IPS-18a (cell line): Measurements from ENCODE around the gene LRPAP1.

Experiments
- H3K27ac ChIP-seq: one replicate; pipeline ENCODE4 v1.5.1; 2013; ENCODE audit warnings: low read length
- H3K27me3 ChIP-seq: one replicate; pipeline ENCODE4 v1.6.1; 2013; ENCODE audit warnings: mild to moderate bottlenecking, low read length; ENCODE audit not compliant: control insufficient read depth, insufficient read depth
- H3K36me3 ChIP-seq: one replicate; pipeline ENCODE4 v1.6.1; 2013; ENCODE audit warnings: low read depth, low read length; ENCODE audit not compliant: control insufficient read depth
- H3K4me1 ChIP-seq: one replicate; pipeline ENCODE4 v1.6.1; 2013; ENCODE audit warnings: low read depth, low read length; ENCODE audit not compliant: control insufficient read depth
- H3K4me3 ChIP-seq: one replicate; pipeline ENCODE4 v1.5.1; 2013; ENCODE audit warnings: low read length
- H3K9ac ChIP-seq: one replicate; pipeline ENCODE4 v1.6.1; 2013; ENCODE audit warnings: mild to moderate bottlenecking, low read length, moderate library complexity
- H3K9me3 ChIP-seq: one replicate; pipeline ENCODE4 v1.6.1; 2013; ENCODE audit warnings: low read depth, low read length; ENCODE audit not compliant: control insufficient read depth

LRPAP1 gene

DNA sequence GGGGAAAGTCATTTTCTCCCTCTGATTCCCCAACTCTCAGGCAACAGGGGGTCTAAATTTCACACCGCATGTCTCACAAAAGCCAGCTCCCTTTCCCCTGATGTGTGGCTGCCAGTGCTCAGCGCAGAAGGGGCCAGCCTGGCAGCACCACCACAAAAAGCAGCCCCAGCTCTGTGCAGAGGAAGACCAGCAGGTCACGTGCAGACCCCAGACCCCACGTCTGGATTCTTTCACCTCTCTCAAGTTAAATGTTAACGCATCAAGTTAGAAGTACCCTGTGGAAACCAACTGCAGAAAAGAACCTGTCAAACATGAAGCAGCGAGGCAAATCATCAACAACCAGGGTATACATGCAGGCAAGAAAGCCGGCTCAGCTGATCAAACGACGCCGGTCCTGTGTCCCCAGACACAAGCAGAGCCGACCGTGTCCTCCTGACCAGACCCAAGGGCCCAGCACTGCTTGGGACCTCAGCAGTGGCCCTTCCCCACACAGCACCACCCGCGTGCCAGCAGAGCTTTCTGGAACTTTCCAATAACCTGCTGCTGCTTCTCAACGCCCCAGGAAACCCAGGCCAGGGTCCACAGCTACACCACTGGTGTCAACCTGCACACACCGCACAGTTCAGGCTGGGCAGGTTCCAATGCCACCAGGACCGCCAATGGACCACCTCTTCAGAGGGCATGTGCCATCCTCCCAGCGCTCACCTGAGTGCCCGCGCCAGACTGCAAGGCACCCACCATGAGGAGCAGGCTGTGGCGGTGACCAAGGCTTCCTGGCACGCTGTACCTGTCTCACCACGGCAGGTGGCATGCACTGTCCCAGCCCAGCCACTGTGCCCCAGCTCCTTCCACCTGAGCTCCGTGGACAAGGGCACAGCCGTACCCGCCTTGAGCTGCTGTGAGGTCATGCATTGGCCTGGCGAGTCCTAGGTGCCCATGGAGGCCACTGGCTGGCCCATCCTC, 4.0 kb downstream of the LRPAP1 start:
- Histone ChIP-seq H3K9me3 (no peaks in the 10 kb centered on the region), H3K36me3 (peaks cover 17% of the 10 kb centered on the region), H3K27me3 (peaks cover 10% of the 10 kb centered on the region), H3K4me3 (no peak overlapping the region), H3K4me1 (peaks cover 6% of the 10 kb centered on the region), H3K9ac (no peak overlapping the region), H3K27ac (no peak overlapping the region)

DNA sequence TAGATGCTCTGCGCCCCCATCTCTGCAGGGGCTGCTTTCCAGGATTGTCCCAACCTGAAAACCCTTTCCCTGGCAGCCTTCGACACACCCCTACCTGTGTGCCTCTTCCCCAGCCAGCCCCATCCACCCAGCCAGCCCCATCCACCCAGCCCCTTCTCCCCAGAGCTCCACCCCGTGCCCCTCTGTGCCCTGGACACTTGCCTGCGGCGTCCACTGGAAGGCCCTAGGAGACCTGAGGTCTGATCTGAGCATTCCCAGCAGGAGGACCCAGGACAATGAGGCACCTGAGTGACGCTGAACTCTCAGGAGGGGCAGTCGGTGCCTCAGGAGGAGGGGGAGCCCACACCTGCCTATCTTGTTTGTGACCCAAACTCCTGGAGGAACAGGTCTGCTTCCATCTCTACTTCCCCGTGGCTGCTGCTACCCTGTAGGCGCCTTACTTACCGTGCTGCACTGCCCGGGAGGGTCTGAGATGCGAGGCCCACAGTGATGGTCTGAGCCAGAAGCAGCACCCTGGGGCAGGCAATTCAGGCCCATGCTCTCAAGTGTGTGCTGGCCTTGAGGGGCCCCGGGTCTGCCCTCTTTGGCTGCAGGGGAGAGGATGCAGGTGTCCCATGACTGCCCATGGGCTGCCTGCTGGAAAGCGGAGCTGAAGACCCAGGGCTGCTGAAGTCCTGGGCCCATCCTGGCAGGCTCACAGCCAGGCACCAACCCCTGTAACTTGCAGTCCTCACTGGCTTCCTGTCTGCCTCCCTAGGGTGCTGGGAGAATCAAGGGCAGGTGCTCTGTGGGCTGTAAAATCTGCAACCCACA, 4.9 kb downstream of the LRPAP1 start:
- Histone ChIP-seq H3K9me3 (no peaks in the 10 kb centered on the region), H3K27me3 (peaks cover 8% of the 10 kb centered on the region), H3K36me3 (peaks cover 22% of the 10 kb centered on the region), H3K27ac (no peak overlapping the region), H3K9ac (no peak overlapping the region), H3K4me3 (no peak overlapping the region), H3K4me1 (peaks cover 5% of the 10 kb centered on the region)

DNA sequence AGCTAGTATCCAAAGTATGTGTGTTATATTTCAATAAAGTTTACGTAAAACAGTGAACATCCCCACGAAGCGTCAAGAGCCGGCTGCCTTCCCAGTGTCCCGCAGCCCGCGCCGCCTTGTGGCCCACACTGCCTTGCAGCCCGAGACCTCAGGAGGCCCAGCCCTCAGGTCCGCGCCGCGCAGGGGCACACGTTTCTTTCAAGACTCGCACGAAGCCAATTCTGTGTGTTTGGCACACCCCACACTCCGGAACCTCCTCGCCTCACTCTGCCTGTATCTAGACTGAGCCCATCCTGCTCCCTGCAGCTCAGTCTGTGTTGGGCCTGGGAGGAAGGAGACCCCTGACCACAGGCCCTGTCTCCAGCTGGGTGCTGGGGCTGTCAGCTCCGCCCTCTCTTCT, 5.8 kb downstream of the LRPAP1 start:
- Histone ChIP-seq H3K27me3 (peaks cover 5% of the 10 kb centered on the region), H3K4me3 (no peak overlapping the region), H3K36me3 (peaks cover 22% of the 10 kb centered on the region), H3K27ac (no peak overlapping the region), H3K4me1 (peaks cover 5% of the 10 kb centered on the region), H3K9me3 (no peaks in the 10 kb centered on the region), H3K9ac (no peak overlapping the region)

DNA sequence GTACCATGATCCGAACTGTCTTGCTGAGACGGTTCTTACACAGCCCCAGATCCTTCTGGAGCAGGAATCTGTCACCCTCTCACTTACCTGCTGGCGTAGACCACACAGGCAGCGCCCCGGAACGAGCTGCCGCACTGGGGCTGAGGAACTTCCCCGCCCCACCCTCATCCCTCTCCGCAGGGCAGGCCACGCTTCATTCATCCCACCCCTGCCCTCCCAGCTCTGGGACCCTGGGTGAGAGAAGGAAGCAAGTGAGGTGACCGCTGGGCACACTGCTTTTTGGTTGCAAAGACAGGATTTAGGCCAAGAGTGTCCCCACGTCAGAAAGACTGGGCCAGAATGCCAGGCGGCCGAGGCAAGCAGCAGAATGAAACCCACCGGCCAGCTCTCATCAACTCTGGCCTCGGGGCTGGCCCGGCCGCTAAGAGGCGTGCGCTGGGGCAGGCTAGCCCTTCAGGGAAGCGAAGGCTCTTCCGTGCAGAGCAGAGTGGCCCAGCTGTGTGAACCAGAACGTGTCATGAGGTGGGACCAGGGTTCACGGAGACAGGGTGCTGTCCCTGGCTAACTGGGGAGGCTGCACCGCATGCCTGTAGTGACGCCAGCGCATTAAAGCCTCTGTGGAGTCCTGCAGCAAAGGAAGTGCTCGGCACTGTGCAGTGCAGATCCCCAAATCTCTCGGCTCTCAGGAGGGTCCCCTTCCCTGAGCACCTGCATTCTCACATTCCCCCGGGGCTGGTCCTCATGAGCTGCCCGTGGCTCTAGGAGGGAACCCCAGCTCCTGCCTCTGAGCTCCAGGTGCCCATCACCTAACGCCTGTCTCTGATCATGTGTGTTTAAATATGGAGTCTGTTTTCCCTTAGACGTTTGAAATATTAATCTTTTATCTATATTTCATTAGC, 6.4 kb downstream of the LRPAP1 start:
- Histone ChIP-seq H3K36me3 (peaks cover 23% of the 10 kb centered on the region), H3K27ac (no peak overlapping the region), H3K27me3 (no peaks in the 10 kb centered on the region)

DNA sequence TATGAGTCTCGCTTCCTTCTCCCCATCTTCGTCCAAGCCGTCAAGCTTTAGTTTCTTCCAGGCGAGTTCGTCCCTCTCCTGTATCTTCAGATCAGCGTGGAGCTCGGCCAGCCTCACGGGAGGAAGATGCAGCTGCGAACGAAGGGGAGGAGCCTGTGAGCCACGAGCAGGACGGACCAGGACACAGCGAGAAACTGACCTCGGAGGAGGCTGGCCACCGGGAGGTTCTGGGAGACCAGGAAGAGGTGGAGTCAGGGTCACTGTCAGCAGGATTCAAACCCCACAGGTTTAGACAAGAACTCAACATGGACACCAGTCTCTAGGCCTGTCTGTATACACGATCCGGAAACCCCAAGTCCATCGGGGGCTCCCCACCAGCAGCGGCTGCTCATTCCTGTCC, 7.3 kb downstream of the LRPAP1 start:
- Histone ChIP-seq H3K4me3 (no peak overlapping the region), H3K27ac (no peak overlapping the region), H3K9me3 (no peaks in the 10 kb centered on the region), H3K36me3 (peaks cover 31% of the 10 kb centered on the region), H3K27me3 (no peaks in the 10 kb centered on the region), H3K9ac (no peak overlapping the region), H3K4me1 (no peaks in the 10 kb centered on the region)

More for the DNA sequence above, 6.4 kb downstream of the LRPAP1 start:
- Histone ChIP-seq H3K9ac (no peak overlapping the region), H3K9me3 (no peaks in the 10 kb centered on the region), H3K4me3 (no peak overlapping the region), H3K4me1 (no peaks in the 10 kb centered on the region)

DNA sequence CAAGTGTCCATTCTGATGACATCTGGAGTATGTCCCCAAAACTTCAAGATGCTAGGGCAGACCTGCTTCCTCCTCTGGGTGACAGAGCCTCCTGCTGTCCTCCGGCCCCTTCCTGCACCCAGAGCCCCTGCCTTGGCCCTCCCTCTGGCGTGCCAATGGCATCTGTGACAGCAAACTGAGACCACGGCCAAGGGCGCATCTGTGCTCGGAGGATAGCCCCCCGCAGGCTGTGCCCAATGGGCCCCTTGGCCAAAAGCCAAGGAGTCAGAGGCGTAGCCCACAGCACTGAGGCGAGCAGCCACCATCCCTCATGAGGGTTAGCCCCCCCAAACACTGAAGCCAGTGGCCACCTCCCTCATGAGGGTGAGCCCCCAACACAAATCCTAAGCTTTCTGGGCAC, 7.9 kb downstream of the LRPAP1 start:
- no peaks in the 10 kb centered on the region for H3K4me1 ChIP-seq
- H3K36me3 ChIP-seq, result peaks cover 30% of the 10 kb centered on the region
- H3K9me3 ChIP-seq, result no peaks in the 10 kb centered on the region
- H3K27me3 ChIP-seq, result no peaks in the 10 kb centered on the region
- no peak overlapping the region for H3K27ac ChIP-seq
- H3K9ac ChIP-seq, result no peak overlapping the region
- no peak overlapping the region for H3K4me3 ChIP-seq

DNA sequence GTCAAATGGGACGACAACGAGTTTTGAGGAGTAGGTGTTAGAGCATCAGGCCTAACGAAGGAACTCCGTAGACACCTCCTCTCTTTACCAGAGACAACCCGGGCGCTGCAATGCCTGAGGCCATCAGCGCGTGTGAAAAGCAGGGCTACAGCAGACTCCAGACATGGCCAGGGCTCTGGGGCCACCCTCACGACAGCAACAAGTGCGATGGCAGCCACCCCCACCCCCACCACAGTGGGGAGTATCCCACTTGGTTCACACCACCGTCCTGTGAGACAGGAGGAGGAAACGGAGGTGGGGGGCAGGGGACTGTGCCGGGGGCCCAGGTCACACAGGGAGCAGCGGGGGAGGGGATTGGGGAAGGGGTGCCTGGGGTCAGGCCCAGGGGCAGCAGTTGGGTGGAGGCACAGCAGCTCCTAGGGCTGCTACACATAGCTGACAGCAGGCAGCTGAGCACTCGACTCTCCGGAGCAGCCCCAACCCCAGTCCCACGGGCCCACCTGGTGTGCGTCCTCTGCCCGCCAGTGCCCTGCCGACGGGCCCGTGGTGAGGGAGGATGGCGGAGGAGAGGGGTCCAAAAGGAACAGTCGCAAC, 8.5 kb downstream of the LRPAP1 start:
- Histone ChIP-seq H3K4me3 (no peak overlapping the region), H3K9ac (no peak overlapping the region), H3K27me3 (no peaks in the 10 kb centered on the region), H3K9me3 (no peaks in the 10 kb centered on the region), H3K4me1 (no peaks in the 10 kb centered on the region), H3K36me3 (peaks cover 29% of the 10 kb centered on the region), H3K27ac (no peak overlapping the region)

DNA sequence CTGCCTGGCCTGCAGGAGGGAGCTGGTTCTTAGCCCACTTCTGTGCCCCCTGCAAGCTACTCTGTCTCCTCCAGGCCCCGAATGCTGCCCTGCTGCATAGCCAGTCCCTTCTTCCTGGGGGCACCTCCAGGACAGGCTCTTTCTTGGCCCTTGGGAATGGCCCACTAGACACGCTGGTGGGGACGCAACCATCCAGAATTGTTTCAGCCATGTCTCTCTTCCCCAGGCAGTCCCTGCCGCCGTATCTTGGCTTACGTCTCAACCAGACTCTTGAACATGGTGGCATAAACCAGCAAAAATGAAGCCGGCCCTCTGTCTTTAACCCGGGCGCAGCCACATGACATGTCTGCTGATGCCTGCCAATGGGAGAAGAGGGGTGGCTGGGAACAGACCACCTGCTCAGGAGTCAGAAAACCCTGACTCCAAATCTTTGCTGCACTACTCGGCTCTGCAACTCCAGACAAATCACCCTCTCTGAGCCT, 9.0 kb downstream of the LRPAP1 start:
- Histone ChIP-seq H3K27ac (no peak overlapping the region), H3K4me3 (no peak overlapping the region), H3K27me3 (no peaks in the 10 kb centered on the region), H3K9ac (no peak overlapping the region), H3K9me3 (no peaks in the 10 kb centered on the region), H3K36me3 (peaks cover 31% of the 10 kb centered on the region), H3K4me1 (no peaks in the 10 kb centered on the region)

DNA sequence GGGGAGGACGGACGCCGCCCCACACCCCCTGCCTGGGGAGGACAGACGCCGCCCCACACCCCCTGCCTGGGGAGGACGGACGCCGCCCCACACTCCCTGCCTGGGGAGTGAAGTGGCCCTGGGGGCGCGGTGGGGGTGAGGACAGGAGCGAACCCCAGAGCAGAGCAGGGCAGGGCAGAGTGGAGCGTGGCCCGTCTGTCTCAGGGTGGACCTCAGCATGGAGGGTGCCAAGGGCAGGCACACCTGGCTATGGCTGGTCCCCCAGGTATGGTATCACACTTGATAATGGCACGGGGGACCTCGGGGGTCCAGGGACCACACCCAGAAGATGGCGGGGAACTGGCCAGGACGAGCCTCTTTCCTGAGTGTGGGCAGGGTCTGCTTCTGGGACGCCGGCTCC, 9.6 kb downstream of the LRPAP1 start:
- H3K36me3 ChIP-seq, result peaks cover 36% of the 10 kb centered on the region
- H3K9me3 ChIP-seq, result no peaks in the 10 kb centered on the region
- H3K27me3 ChIP-seq, result no peaks in the 10 kb centered on the region
- no peak overlapping the region for H3K27ac ChIP-seq
- H3K9ac ChIP-seq, result no peak overlapping the region
- no peak overlapping the region for H3K4me3 ChIP-seq
- H3K4me1 ChIP-seq, result no peaks in the 10 kb centered on the region

DNA sequence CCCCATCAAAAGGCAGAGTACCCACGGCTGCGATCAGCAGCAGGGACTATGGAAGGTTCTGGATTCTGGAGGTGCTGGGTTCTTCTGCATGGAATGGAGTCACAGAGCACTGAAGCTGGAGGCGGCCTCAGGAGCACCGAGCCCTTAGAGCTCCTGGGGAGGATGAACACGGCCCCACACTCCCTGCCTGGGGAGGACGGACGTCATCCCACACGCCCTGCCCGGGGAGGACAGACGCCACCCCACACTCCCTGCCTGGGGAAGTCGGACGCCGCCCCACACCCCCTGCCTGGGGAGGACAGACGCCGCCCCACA, 9.9 kb downstream of the LRPAP1 start:
- no peak overlapping the region for H3K9ac ChIP-seq
- no peaks in the 10 kb centered on the region for H3K4me1 ChIP-seq
- H3K36me3 ChIP-seq, result peaks cover 40% of the 10 kb centered on the region
- H3K27me3 ChIP-seq, result no peaks in the 10 kb centered on the region
- no peak overlapping the region for H3K4me3 ChIP-seq
- no peaks in the 10 kb centered on the region for H3K9me3 ChIP-seq
- no peak overlapping the region for H3K27ac ChIP-seq
